Measurements from ENCODE around the gene MAFF. TPM values are rescaled to one million over a fixed set of nuclear protein-coding genes. Genes with fewer than 3 reads are reported as not detected.
A peak's percentile ranks its signal among the peaks of the same experiment; 100 is the strongest.

MAFF gene
- total and polyA plus RNA-seq, 9 of the 15 experiments (the other 6 are each of a cell fraction or from before 2014, with no cell fraction given), result 0.51 to 8.0 (median 5.4) TPM

DNA sequence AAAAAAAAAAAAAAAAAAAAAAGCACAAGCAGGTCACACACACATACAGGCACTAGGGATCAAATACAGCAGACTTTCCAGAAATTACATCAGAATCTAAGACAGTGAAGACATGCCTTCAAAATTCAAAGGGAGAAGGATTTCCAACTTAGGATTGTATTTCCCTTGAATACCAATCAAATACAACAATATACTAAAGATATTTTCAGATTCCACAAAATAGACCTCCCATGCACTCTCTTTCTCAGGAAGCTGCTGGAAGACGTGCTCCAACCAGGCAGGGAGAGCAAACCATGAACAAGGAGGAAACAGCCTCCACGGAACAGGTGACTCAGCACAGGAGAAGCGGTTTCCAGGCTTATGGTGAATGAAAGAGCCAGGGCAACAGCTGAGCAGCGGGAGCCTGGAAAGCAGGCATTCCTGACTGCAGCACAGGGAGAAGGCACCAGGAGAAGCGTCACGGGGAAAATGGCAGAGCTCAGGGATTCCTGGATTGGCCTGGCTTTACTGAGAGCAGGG is 39.0 kb downstream of the MAFF start (continued):
- TF ChIP-seq, protein P1, sequence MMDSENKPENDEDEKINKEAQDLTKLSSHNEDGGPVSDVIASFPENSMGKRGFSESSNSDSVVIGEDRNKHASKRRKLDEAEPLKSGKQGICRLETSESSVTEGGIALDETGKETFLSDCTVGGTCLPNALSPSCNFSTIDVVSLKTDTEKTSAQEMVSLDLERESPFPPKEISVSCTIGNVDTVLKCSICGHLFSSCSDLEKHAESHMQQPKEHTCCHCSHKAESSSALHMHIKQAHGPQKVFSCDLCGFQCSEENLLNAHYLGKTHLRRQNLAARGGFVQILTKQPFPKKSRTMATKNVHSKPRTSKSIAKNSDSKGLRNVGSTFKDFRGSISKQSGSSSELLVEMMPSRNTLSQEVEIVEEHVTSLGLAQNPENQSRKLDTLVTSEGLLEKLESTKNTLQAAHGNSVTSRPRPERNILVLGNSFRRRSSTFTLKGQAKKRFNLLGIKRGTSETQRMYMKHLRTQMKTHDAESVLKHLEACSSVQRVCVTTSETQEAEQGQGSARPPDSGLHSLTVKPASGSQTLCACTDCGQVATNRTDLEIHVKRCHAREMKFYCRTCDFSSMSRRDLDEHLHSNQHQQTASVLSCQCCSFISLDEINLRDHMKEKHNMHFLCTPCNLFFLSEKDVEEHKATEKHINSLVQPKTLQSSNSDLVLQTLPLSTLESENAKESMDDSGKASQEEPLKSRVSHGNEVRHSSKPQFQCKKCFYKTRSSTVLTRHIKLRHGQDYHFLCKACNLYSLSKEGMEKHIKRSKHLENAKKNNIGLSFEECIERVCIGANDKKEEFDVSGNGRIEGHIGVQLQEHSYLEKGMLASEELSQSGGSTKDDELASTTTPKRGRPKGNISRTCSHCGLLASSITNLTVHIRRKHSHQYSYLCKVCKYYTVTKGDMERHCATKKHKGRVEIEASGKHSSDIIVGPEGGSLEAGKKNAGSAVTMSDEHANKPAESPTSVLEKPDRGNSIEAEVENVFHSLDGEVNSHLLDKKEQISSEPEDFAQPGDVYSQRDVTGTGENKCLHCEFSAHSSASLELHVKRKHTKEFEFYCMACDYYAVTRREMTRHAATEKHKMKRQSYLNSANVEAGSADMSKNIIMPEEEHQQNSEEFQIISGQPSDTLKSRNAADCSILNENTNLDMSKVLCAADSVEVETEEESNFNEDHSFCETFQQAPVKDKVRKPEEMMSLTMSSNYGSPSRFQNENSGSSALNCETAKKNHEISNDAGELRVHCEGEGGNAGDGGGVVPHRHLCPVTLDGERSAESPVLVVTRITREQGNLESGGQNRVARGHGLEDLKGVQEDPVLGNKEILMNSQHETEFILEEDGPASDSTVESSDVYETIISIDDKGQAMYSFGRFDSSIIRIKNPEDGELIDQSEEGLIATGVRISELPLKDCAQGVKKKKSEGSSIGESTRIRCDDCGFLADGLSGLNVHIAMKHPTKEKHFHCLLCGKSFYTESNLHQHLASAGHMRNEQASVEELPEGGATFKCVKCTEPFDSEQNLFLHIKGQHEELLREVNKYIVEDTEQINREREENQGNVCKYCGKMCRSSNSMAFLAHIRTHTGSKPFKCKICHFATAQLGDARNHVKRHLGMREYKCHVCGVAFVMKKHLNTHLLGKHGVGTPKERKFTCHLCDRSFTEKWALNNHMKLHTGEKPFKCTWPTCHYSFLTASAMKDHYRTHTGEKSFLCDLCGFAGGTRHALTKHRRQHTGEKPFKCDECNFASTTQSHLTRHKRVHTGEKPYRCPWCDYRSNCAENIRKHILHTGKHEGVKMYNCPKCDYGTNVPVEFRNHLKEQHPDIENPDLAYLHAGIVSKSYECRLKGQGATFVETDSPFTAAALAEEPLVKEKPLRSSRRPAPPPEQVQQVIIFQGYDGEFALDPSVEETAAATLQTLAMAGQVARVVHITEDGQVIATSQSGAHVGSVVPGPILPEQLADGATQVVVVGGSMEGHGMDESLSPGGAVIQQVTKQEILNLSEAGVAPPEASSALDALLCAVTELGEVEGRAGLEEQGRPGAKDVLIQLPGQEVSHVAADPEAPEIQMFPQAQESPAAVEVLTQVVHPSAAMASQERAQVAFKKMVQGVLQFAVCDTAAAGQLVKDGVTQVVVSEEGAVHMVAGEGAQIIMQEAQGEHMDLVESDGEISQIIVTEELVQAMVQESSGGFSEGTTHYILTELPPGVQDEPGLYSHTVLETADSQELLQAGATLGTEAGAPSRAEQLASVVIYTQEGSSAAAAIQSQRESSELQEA (IDR thresholded peaks at IDR 0.05; ENCODE audit: low read depth), result no peak
- TF ChIP-seq NELFE (IDR thresholded peaks at IDR 0.05; ENCODE audit: insufficient read depth, insufficient read length), result no peak
- TF ChIP-seq FOXK2 (conservative IDR thresholded peaks at IDR 0.05 in 1 of 2, IDR thresholded peaks at IDR 0.05 in 1 of 2; ENCODE audit: low read depth in 2 of 2), result no peak
- TF ChIP-seq, protein P2, sequence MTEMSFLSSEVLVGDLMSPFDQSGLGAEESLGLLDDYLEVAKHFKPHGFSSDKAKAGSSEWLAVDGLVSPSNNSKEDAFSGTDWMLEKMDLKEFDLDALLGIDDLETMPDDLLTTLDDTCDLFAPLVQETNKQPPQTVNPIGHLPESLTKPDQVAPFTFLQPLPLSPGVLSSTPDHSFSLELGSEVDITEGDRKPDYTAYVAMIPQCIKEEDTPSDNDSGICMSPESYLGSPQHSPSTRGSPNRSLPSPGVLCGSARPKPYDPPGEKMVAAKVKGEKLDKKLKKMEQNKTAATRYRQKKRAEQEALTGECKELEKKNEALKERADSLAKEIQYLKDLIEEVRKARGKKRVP (CRISPR knock-in tag; IDR thresholded peaks at IDR 0.05), result 0 out of 2 replicates have a peak, but pooled peaks have one; percentile 28
- no peak for TF ChIP-seq ZNF408 (CRISPR knock-in tag; IDR thresholded peaks at IDR 0.05; ENCODE audit: low read depth)
- TF ChIP-seq TRIM24 (IDR thresholded peaks at IDR 0.05), result peak; percentile 26 to 50; a peak in 2 of 4 replicates
- TF ChIP-seq MCM5 (IDR thresholded peaks at IDR 0.05; ENCODE audit: low read depth), result no peak
- TF ChIP-seq POLR2AphosphoS2 (IDR thresholded peaks at IDR 0.05; ENCODE audit: low read length), result no peak
- no peak for TF ChIP-seq ZBTB7A (IDR thresholded peaks at IDR 0.05; ENCODE audit: borderline replicate concordance, control insufficient read depth, low read depth, low read length)
- TF ChIP-seq SMAD4 (CRISPR knock-in tag; conservative IDR thresholded peaks at IDR 0.05), result peak; percentile 58
- TF ChIP-seq, protein P3, sequence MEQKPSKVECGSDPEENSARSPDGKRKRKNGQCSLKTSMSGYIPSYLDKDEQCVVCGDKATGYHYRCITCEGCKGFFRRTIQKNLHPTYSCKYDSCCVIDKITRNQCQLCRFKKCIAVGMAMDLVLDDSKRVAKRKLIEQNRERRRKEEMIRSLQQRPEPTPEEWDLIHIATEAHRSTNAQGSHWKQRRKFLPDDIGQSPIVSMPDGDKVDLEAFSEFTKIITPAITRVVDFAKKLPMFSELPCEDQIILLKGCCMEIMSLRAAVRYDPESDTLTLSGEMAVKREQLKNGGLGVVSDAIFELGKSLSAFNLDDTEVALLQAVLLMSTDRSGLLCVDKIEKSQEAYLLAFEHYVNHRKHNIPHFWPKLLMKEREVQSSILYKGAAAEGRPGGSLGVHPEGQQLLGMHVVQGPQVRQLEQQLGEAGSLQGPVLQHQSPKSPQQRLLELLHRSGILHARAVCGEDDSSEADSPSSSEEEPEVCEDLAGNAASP (IDR thresholded peaks at IDR 0.05), result no peak
- TF ChIP-seq MTA3 (IDR thresholded peaks at IDR 0.05; ENCODE audit: borderline replicate concordance), result no peak; the same call in 1 of the 2 replicates
- TF ChIP-seq NCOA6 (IDR thresholded peaks at IDR 0.05), result no peak
- TF ChIP-seq ZNF785 (CRISPR knock-in tag; IDR thresholded peaks at IDR 0.05), result no peak
- TF ChIP-seq, protein P4, sequence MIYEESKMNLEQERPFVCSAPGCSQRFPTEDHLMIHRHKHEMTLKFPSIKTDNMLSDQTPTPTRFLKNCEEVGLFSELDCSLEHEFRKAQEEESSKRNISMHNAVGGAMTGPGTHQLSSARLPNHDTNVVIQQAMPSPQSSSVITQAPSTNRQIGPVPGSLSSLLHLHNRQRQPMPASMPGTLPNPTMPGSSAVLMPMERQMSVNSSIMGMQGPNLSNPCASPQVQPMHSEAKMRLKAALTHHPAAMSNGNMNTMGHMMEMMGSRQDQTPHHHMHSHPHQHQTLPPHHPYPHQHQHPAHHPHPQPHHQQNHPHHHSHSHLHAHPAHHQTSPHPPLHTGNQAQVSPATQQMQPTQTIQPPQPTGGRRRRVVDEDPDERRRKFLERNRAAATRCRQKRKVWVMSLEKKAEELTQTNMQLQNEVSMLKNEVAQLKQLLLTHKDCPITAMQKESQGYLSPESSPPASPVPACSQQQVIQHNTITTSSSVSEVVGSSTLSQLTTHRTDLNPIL (CRISPR knock-in tag; IDR thresholded peaks at IDR 0.05), result no peak
- TF ChIP-seq NFRKB (IDR thresholded peaks at IDR 0.05; ENCODE audit: low read depth), result peak; percentile 57; the same call in 1 of the 2 replicates
- TF ChIP-seq NFE2L1 (tag; IDR thresholded peaks at IDR 0.05; ENCODE audit: borderline replicate concordance, low read depth), result no peak
- no peak for TF ChIP-seq SIN3B (IDR thresholded peaks at IDR 0.05; ENCODE audit: low read depth)
